Amygdala (tissue), 56 donors: ENCODE results near the gene TTLL11.
"Not testable (repeated sequence)": the region's sequence is repeated elsewhere in the genome, so short reads cannot be mapped to it uniquely, and the experiment has no call there.

Source experiments
- DNase-seq, 56 donors: peaks; one replicate each; lab custom pipeline; 2025; lab: John Stamatoyannopoulos, UW

TTLL11 gene

DNA sequence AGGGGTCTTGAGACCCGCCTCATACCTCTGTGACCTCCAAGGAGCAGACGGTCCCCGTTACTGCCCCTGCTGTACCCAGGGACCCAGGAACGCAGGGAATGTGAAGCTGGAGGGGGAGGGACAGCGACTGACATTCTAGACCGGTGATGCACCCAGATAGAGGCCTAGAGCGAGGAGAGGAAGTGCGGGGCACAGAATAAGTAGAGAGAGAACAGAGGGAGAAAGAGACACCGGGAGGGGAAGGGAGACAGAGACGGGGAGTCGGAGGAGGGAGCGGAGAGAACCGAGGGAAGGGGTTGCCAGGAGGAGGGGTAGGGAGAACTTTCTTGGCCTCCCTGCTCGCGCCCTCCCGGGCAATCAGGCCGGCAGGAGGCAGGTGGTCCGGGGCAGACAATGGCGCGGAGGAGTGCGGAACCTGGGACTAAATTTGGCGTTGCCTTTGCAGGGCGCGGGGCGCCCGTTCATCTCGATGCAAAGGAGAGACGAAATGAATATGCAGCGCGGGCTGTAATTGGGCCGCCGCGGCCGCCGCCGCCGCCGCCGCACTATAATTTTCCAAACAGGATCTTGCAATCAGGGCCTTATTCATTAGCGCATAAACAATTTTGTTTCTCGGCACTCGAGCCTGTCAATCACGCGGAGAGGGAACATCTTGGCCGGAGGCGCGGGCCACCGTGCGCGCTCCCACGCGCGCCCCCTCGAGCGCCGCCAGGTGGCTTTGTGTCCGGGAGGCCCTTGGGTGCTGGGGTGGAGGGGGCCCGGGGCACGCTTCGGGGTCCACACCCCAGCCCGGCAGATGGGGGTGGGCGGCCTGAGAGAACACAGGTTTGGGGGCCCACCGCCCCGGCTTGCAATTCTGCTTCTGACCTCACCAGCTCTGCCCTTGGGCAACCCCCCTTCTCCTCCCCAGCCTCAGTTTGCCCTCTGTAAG, 33.5 kb upstream of the TTLL11 start:
- DNase-seq = peak in 6 of 56 donors; percentile 18 to 61 (median 31)

DNA sequence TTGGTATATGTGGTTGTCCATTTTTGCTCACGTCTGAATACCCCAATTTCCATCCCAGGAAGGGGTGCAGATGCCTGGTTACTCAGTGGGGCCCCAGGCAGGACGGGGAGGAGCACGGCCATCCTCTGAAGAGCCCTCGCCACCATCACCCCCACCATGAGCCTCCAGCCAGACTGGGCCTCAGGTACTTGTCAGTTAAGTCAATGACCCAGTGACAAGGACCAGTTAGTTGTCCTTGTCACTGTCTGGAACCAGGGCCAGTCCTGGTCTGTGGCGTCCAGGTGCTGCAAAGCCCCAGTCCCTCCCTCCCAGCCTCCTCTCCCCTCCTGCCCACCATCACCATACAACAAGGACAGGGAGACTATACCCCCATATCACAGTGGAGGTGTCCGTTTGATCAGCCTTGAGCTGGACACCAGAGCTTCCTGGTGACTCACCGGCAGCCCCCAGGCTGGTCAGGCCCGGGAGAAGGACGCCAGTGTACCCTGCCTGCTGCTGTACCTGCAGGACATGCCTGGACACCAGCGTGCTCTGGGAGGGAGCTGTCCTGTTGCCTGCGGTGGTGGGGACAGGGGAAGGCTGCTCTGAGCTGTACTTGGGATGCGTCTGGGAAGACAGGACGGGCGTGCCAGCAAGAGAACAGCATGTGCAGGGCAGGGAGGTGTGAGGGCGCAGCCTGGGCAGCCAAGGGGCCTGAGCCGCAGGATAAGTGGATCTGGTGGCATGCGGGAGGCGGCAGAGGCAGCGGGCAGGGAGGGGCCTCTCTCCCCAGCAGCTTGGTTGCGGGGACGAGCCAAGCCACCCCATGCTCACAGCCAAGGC, 32.6 kb upstream of the TTLL11 start:
- DNase-seq = no peak

DNA sequence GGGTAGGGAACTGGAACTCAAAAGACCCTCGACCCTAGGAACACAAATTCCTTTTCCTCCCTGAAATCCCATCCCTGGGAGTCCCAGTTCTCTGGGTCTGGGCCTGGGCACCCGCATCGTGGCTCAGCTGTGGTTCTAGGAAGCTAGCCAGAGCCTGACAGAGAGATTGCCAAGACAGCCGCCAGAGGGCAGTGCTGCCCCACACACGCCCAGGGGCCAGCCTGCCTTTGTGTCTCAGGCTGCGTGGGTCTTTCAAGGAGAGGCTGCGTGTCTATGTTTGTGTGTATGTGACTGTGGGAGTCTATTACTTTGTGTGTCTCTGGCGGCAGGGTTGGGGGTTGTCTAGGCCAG, 32.0 kb upstream of the TTLL11 start:
- DNase-seq = peak; percentile 33 to 93 (median 77)

DNA sequence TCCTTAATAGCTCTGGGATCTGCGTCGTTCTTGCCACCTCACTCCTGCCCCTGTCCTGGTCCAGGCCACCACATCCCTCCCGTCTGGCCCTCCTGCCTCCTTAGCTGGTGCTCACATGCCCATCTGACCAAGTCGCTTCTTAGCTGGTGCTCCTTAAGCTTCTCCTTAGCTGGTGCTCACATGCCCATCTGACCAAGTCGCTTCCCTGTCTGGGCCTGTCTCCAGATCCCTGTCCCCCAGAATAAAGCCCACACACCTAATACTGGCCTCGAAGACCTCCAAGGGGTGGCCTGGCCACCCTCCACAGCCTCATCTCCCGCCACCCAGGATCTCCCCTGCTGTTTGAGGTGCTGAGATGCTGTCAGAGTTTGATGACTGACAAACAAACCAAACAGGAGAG, 31.4 kb upstream of the TTLL11 start:
- no peak for DNase-seq

DNA sequence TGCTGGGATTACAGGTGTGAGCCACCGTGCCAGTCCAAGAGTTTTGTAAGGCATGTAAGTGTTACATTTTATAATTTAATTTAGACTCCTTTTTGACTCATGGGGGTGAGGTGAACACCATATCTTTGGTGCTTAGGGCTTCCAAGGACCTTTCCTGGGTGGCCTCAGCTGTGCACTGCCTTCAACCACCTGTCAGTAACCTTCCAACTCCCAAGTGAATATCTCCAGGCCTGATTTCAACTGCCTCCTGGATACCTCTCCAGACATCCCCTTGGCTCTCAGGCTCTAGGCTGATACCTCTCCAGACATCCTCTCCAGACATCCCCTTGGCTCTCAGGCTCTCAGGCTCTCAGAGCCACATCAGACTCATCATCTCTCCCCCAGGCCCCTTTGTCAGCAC, 30.9 kb upstream of the TTLL11 start:
- no peak for DNase-seq

DNA sequence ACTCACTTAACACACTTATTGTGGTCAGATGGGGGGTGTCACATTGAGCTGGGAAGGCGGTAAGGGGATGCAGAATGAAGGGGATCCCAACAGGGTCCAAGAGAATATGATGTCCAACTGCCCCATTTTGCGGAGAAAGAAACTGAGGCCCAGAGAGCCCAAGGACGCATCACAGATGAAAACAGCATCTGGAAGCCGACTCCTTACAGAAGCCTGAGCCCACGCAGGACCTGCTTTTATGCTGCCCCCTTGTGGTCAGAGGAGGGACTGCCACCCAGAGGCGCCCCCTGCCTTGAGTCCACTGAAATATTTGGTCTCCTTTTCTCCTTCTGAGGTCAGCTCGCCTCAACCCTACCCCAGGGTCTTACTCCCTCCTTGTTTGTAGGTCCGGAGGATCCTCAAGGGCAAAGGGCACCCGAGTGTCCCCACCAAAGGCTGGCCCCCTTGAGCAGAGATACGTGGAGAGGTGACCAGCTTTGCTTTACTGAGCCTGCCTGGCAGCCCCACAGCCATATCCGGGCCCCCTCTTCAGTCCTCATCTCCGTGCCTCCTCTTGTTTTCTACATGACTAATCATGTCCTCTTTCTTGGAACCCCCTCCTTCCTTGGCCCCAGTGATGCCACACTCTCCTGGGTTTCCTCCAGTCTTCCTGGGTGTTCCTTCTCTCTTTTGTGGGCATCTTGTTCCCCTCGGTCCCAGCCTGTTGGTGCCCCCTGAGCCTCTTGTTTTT, 30.0 kb upstream of the TTLL11 start:
- peak in 40 of 56 donors; percentile 13 to 86 (median 50) for DNase-seq

DNA sequence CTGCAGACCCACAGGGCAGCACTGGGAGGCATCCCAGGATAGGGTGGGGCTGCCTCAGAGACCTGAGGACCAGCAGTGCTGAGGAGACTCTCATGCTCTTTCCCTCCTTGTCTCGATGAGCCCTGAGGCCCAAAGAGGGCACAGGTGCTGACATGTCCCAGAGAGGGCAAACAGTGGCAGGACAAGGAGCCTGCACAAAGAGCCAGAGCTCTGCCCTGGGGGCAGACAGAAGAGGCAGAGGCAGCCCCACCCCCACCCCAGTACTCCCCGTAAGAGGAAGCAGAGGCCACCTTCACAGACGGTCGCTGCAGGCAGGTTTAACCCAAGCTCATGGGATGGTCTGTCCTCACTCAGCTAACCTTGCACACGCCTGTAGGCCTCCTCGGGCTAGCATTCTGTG, 29.4 kb upstream of the TTLL11 start:
- no peak for DNase-seq

DNA sequence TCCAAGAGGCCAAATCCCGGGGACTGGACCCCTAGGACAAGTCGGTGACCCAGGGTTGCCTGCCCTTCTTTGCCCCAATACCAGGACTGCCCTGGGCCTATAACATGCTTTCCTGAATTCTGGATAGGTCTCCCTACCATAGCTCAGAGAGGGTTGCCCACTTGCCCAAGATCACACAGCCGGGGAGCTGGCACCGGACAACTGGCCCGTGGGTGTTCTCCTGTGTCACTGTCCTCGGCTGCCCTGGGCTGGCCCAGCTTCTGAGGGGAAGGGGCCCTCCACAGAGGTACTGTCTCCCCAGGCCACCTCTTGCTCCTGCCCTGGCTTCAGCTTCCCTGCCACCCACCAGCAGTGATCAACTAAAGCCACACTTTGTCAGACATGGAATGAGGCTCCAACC, 28.8 kb upstream of the TTLL11 start:
- no peak for DNase-seq

DNA sequence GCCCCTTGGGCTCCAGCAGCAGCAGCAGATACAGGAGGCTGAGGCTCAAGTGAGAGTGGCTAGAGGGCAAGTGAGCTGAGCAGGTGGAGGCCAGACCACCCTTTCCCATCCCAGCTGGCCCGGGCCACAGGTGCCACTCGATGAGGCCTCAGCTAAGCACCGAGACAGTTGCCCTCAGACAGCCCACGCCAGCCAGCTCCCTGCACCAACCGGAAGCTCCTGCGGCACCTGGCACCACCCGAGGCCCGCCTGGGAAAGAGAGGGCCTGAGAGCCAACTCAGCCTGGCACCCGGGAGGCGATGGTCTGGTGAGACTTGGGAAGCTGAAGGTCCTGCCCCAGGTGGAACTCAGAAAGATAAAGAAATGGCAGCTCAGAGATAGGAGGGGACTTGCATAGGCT, 28.3 kb upstream of the TTLL11 start:
- no peak for DNase-seq

DNA sequence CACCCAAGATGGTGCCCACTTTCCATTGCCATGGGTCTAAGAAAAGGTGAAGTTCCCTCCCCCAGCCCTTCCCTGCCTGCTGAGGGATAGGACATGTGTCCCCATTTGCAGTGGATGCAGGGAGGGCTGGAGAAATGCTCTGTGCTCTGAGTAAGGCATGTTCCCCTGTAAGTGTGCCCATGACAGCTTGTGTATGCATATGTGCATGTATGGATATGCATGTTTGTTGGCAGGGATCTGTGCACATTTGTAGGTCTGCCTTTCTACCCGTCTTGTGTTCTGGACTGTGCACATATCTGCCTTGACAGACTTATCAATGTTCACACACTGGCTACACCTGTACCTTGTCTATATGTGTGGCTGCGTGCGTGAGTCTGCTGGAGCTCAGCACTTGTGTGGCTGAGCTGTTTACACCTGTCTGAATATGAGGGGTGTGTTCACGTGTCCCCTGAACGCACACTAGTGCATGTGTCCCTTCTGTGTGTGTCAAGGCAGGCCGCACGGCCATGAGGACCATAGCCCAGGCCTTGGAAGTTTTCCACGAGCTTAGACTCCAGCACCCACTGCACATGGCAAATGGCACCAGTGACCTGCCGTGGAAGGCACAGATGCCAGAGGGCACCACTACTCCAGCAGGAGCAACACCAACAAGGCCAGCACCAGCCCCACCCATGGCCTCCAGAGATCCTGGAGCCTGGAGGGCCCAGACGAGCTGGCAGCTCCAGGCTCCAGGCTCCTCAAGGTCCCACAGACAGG, 27.4 kb upstream of the TTLL11 start:
- DNase-seq = no peak

DNA sequence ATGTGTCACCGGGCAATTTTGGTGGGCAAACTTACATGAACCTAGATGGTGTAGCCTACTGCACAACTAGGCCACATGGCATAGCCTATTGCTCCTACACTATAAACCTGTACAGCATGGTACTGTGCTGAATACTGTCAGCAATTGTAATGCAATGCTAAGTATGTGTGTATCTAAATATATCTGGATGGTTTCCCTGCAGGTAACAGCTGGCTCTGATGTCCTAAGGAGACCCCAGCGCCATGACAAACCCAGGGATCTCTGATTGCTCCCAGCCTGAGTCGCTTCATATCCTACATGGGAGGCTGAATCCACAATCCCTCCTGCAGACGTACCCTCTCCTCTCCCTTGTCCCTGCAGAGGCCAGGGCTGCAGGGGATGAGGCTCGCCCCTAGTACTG, 26.6 kb upstream of the TTLL11 start:
- no peak for DNase-seq

DNA sequence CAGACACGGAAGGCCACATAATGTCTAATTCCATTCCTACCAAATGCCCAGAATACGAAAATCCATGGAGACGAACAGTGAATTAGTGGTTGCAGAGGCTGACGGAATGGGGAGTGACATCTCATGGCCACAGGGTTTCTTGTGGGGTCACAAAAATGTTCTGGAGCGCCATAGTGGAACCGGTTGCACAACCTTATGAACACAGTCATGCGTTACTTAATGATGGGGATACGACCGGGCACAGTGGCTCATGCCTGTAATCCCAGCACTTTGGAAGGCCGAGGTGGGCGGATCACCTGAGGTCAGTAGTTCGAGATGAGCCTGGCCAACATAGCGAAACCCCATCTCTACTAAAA, 26.0 kb upstream of the TTLL11 start:
- no peak for DNase-seq

DNA sequence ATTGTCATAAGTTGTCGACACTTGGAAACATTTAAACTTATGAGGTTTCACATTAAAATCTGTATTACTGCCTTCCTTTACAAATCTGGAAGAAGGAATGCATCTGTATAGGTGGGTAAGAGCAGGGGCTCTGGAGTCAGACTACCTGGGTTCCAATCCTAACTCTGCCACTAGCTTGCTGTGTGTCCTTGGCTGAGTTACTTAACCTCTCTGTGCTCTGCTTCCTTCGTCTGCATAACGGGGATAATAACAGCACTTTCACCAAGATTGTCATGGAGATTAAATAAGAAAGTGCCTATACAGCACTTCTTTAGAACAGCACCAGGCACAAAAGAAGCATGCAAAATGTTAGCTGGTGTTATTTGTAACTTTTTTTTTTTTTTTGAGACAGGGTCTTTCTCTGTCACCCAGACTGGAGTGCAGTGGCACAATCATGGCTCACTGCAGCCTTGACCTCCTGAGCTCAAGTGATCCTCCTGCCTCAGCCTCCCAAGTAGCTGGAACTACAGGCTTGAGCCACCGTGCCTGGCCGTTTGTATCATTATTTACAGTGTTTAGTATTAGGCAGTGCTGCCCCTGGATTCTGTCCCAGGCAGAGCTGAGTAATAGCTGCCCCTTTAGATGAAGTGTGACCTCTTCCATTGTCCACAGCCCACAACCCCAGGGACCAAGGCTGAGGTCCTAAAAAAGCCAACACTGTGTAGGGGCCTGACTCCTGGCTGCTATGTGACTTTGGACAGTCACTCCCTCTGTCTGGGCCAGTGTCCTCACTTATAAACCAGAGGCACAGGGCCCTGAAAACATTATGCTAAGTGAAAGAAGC, 25.4 kb upstream of the TTLL11 start:
- DNase-seq = no peak

DNA sequence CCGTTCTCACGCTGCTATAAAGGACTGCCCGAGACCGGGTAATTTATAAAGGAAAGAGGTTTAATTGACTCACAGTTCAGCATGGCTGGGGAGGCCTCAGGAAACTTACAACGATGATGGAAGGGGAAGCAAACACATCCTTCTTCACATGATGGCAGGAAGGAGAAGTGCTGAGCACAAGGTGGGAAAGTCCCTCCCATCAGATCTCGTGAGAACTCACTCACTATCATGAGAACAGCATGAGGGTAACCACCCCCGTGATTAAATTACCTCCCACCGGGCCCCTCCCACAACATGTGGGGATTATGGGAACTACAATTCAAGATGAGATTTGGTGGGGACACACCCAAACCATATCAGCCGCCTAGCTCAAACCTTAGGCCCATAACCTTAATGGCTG, 24.1 kb upstream of the TTLL11 start:
- DNase-seq = not testable (repeated sequence)

DNA sequence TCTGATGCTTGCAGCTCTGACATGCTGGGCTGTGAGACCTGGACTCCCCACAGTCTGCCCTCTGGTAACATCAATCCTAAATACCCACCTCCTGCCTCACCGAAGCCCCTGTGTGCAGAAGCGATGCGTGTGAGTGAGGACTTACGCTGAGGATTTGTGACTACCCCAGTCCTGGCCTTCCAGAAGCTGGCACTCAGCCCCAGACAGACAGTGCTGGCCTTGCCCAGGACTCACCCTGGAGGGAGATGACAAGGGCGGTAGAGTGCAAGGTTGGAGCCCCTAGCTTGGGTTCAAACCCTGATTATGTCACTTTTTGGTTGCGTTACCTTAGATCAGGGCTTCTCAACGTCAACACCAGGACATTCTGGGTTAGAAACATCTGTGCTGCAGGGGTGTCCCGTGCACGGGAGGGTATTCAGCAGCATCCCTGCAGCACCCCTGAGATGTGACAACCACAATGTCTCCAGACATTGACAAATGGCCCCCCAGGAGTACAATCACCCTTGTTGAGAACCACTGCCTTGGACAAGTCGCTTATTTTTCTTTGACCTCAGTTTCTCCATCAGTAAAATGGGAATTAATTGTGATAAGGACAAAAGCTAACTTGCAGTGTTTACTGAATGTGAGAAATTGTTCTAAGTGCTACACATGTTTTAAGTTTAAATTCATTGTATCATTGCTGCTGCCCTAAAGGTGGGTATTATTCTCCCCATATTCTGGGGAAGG, 23.5 kb upstream of the TTLL11 start:
- no peak for DNase-seq

DNA sequence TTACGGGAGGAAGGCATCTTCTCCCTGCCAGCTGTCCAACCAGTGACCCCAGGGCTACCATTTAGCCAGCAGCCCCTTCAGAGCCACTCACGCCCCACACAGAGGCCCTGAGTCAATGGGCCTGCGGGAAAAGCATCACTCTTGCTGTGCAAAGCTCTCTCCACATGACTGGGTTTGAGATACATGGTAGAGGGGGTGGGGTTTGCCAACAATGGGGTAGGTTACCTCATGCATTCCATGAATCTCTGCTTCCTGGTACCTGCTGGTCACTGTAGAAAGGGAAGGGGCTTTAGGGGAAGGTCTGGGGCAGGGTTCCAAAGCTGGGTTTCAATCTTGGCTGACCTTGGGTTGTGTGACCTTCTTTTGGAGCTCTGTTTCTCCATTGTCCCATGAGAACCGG, 22.9 kb upstream of the TTLL11 start:
- DNase-seq = no peak

DNA sequence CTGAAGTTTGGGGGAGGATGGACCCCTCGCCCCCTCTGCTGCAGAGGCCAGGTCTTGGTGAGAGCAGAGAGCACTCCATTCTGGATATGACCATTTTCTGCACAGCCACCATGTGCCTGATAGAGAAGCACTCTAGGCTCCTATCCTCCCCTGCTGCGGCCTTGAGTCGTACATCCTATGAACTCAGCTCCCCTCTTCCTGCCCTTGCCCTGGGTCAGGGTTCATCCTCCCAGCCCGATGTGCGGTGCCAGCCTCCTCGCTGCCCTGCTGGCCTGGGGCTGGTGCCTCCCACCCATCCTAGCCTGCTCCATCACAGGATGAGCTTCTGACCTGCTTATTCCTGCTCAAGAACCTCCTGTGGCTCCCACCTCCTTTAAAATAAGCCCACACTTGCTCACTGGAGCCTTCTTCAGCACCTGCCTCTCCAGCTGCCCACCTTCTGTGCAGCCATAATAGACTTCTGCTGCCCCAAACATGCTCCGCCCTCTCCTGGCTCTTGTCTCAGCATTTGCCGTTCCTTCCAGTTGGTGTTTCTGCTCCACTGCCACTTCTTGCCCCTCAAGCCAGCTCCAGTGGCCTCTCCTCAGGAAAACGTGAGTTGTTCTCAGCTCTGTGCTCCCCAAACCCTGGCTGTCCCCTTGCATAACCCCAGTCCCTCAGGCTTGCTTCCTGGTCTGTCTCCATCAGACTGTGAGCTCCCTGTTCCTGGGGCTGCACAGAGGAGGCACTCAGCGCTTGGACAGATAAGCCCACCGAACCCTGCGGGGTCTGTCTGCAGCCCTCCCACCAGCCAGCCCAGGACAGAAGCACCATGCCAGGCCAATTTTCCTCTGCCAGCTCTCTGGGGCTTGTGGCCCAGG, 22.3 kb upstream of the TTLL11 start:
- DNase-seq = no peak

DNA sequence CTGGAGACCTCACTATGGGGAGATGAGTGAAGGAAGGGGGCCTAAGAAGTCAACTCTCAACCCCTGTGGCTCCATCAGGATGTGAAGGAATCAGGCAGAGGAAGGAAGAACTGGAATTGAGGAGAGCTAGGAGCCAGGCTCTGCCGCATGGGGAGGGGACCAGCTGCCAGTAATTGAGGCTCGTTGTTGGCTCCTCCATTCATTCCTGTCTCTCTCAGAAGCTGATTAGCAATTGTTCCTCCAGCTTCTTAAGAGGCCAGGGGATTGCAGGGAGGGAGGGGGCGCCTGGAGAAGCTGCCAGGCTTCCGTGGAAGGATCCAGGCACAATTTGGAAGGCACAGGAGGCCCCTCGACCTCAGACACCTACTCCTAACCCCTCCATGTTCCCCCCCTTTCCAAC, 20.5 kb upstream of the TTLL11 start:
- no peak for DNase-seq
